Gastroesophageal sphincter (tissue), 3 donors: Measurements from ENCODE around the gene GRM7.

Experiments used
- EP300 ChIP-seq: sonication (generic); formaldehyde crosslinking; IDR thresholded peaks from one replicate; pipeline ENCODE4 v1.6.1; 2017; ENCODE audit warnings: antibody characterized with exemption, mild to moderate bottlenecking
- POLR2A ChIP-seq, 2 donors: fragments of 450-650 bp; IDR thresholded peaks; one replicate each; pipeline ENCODE4 v1.6.1; 2017; ENCODE audit warnings: antibody characterized with exemption in 2 of 2, mild to moderate bottlenecking in 2 of 2, moderate library complexity in 1 of 2
- POLR2AphosphoS5 ChIP-seq: sonication (generic); formaldehyde crosslinking; IDR thresholded peaks from one replicate; pipeline ENCODE4 v1.6.1; 2017; ENCODE audit warnings: antibody characterized with exemption
- TF ChIP-seq, protein P1 (sequence below), 4 experiments: fragments of 200-600 bp in 2 of 4; fragments of 450-650 bp in 2 of 4; sonication (generic) in 1 of 4; IDR thresholded peaks; one replicate each; pipeline ENCODE4 v1.5.1; 2017 to 2019; ENCODE audit warnings: antibody characterized with exemption in 4 of 4, mild to moderate bottlenecking in 2 of 4, moderate library complexity in 2 of 4

DNA sequence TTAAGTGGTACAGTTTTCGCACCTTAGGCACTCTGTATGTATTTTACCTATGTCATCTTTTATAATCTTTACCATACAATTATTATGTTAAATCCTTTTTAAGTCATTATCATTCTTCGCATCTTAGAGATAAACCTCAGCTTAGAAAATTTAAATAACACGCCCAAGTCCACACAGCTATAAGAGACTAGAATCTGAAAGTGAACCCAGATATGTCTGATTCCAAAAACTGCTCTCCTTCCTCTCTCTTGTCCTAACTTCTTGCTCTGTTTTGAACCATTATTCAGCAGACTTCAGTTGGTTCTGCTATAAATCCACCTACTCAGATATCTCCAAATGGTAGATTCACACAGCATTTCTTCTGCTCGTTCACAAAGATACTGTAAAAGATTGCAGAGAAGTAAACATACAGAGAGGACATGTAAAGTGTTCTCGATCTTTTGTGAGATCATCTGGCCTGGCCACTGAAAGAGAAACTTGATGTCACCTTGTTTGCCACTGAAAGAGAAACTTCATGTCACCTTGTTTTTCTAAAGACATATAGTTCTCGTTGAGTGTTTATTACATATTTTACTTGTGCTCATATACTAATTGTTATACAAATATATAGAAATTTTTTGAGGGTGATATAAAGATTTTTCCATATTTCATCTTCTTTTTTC, 533.2 kb downstream of the GRM7 start:
- no peak for TF ChIP-seq EP300
- no peak for TF ChIP-seq POLR2A (IDR thresholded peaks at IDR 0.05)
- TF ChIP-seq POLR2AphosphoS5 = no peak
- TF ChIP-seq, protein P1, sequence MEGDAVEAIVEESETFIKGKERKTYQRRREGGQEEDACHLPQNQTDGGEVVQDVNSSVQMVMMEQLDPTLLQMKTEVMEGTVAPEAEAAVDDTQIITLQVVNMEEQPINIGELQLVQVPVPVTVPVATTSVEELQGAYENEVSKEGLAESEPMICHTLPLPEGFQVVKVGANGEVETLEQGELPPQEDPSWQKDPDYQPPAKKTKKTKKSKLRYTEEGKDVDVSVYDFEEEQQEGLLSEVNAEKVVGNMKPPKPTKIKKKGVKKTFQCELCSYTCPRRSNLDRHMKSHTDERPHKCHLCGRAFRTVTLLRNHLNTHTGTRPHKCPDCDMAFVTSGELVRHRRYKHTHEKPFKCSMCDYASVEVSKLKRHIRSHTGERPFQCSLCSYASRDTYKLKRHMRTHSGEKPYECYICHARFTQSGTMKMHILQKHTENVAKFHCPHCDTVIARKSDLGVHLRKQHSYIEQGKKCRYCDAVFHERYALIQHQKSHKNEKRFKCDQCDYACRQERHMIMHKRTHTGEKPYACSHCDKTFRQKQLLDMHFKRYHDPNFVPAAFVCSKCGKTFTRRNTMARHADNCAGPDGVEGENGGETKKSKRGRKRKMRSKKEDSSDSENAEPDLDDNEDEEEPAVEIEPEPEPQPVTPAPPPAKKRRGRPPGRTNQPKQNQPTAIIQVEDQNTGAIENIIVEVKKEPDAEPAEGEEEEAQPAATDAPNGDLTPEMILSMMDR (IDR thresholded peaks at IDR 0.05) = no peak
